ENCODE data around the gene RDH16. TPM values are rescaled to one million over a fixed set of nuclear protein-coding genes. Genes with fewer than 3 reads are reported as not detected.

The RDH16 gene
- total and polyA plus RNA-seq, 2 donors (not counting 3 experiments of a cell fraction or from before 2014, with no cell fraction given) = 0.08 to 0.29 TPM

GRCh38 chr12:56931474-56931978 lies 25.9 kb downstream of the RDH16 start:
- no peak overlapping the region for H3K4me3 ChIP-seq (replicated peaks in 1 of 3; ENCODE audit: insufficient read depth in 1 of 3, low read depth in 1 of 3, low read length in 3 of 3)
- ChIA-PET POLR2A (no interaction called here), CTCF (interaction anchor here (1.6 kb wide), 2 partner anchors 55 to 70 kb away, joined by 5 to 7 read pairs; no protein-coding TSS in a partner anchor)
- no peak overlapping the region for H3K4me2 ChIP-seq (ENCODE audit: insufficient read depth, low read length)
- dilution Hi-C loops (cut with MboI; ENCODE audit: extremely low pct_ligation_motif_present, low sequenced_read_pairs) = no loop called here
- no peak overlapping the region for H3K9ac ChIP-seq (replicated peaks; ENCODE audit: extremely low read depth, insufficient read depth, low read length)
- no peak for FAIRE-seq
- H3K36me3 ChIP-seq (ENCODE audit: control insufficient read depth in 2 of 2, extremely low read depth in 1 of 2, insufficient read depth in 2 of 2, low read length in 2 of 2) = no peaks in the 10 kb centered on the region
- no TSS peak for BruUV-seq (replicated peaks)
- H3K27ac ChIP-seq (ENCODE audit: insufficient read depth, low read depth, low read length) = no peak overlapping the region
- no peaks in the 10 kb centered on the region for H3K4me1 ChIP-seq (ENCODE audit: control insufficient read depth, extremely low read depth, insufficient read depth, low read length)
- H4K20me1 ChIP-seq (replicated peaks; ENCODE audit: control insufficient read depth, extremely low read depth, insufficient read depth, low read length) = no peaks in the 10 kb centered on the region
- H3K9me3 ChIP-seq (replicated peaks; ENCODE audit: control insufficient read depth, insufficient read depth, low read length) = no peaks in the 10 kb centered on the region
- no peak for TF ChIP-seq POLR2A (IDR thresholded peaks at IDR 0.05; ENCODE audit: low read depth, low read length)
- no peak for TF ChIP-seq JUN (IDR thresholded peaks at IDR 0.05; ENCODE audit: borderline replicate concordance, insufficient read depth, insufficient read length, low read depth)
- TF ChIP-seq CTCF (IDR thresholded peaks at IDR 0.05; ENCODE audit: extremely low read depth in 1 of 2, insufficient read depth in 1 of 2, low read depth in 1 of 2, low read length in 2 of 2) = no peak
- no peak for TF ChIP-seq MYC (IDR thresholded peaks at IDR 0.05; ENCODE audit: low read depth, low read length)
- no peak for TF ChIP-seq GATA2 (IDR thresholded peaks at IDR 0.05; ENCODE audit: insufficient read depth, insufficient read length, low read depth, low read length)
- TF ChIP-seq FOS (IDR thresholded peaks at IDR 0.05; ENCODE audit: borderline replicate concordance, insufficient read depth, low read length) = no peak
- TF ChIP-seq EZH2 (IDR thresholded peaks at IDR 0.05; ENCODE audit: borderline replicate concordance, low read depth, low read length, severe bottlenecking) = no peak
- no peak for TF ChIP-seq POLR2AphosphoS5 (IDR thresholded peaks at IDR 0.05; ENCODE audit: insufficient read depth, low read depth, low read length)
- no peak for TF ChIP-seq MAX (IDR thresholded peaks at IDR 0.05; ENCODE audit: insufficient read depth, insufficient read length)
- H3K27me3 ChIP-seq (ENCODE audit: control insufficient read depth in 2 of 2, insufficient read depth in 2 of 2, low read length in 2 of 2) = peaks cover 3 to 4% of the 10 kb centered on the region in 2 experiments
- DNase-seq (ENCODE audit: low read depth, low spot score) = peak; percentile 5
- intact Hi-C loops (cut with micrococcal nuclease) = no loop called here
- no peak overlapping the region for H2AFZ ChIP-seq (ENCODE audit: low read depth, low read length)
- H3K9me1 ChIP-seq (replicated peaks; ENCODE audit: control insufficient read depth, extremely low read depth, insufficient read depth, low read length) = no peaks in the 10 kb centered on the region
- H3K79me2 ChIP-seq (ENCODE audit: control insufficient read depth, insufficient read depth, low read length) = no peaks in the 10 kb centered on the region
